ENCODE data around the gene UNC80.

GRCh38 chr2:209933499-209934483, 162.2 kb downstream of the UNC80 start:
- TF ChIP-seq, protein P1, sequence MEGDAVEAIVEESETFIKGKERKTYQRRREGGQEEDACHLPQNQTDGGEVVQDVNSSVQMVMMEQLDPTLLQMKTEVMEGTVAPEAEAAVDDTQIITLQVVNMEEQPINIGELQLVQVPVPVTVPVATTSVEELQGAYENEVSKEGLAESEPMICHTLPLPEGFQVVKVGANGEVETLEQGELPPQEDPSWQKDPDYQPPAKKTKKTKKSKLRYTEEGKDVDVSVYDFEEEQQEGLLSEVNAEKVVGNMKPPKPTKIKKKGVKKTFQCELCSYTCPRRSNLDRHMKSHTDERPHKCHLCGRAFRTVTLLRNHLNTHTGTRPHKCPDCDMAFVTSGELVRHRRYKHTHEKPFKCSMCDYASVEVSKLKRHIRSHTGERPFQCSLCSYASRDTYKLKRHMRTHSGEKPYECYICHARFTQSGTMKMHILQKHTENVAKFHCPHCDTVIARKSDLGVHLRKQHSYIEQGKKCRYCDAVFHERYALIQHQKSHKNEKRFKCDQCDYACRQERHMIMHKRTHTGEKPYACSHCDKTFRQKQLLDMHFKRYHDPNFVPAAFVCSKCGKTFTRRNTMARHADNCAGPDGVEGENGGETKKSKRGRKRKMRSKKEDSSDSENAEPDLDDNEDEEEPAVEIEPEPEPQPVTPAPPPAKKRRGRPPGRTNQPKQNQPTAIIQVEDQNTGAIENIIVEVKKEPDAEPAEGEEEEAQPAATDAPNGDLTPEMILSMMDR (conservative IDR thresholded peaks at IDR 0.05 in 1 of 2, IDR thresholded peaks at IDR 0.05 in 1 of 2; ENCODE audit: low read depth in 1 of 2, low read length in 2 of 2): no peak
- TF ChIP-seq EZH2 (IDR thresholded peaks at IDR 0.05; ENCODE audit: low read length, missing control alignments): no peak
